ENCODE data around the gene PPP2R5D.

The PPP2R5D gene

DNA sequence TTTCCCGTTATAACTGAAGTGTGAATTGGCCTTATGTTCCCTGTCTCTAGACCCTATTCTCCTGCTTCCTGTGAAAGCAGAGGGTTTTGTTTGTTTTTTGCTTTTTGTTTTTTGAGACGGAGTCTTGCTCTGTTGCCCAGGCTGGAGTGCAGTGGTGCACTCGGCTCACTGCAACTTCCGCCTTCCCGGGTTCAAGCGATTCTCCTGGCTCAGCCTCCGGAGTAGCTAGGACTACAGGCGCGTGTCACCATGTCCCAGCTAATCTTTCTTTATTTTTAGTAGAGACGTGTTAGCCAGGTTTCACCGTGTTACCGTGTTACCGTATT lies 24.5 kb upstream of the PPP2R5D start:
- Histone ChIP-seq H3K9me2 (replicated peaks; ENCODE audit: control insufficient read depth, low read length) (no peaks in the 10 kb centered on the region), H3K36me3 (ENCODE audit: control insufficient read depth, low read length) (peaks cover 22% of the 10 kb centered on the region), H3K27me3 (ENCODE audit: control insufficient read depth, low read length) (no peaks in the 10 kb centered on the region), H4K20me1 (ENCODE audit: control insufficient read depth, insufficient read depth, low read depth, low read length) (no peaks in the 10 kb centered on the region), H3K79me2 (ENCODE audit: control insufficient read depth, low read length) (no peaks in the 10 kb centered on the region), H3K4me2 (ENCODE audit: low read length) (peak overlapping the region; percentile 64), H3K4me3 (ENCODE audit: low read length) (peak overlapping the region; percentile 54), H3K4me1 (ENCODE audit: control insufficient read depth, low read length) (peaks cover 16% of the 10 kb centered on the region), H3K9me3 (ENCODE audit: control insufficient read depth, insufficient read depth, low read length) (no peaks in the 10 kb centered on the region), H3K27ac (ENCODE audit: low read depth, low read length) (no peak overlapping the region), H3F3A (ENCODE audit: control insufficient read depth, insufficient read depth) (0 out of 2 replicates have a peak, but pooled peaks cover 5% of the 10 kb centered on the region)
- no peak for TF ChIP-seq EZH2phosphoT487 (IDR thresholded peaks at IDR 0.05; ENCODE audit: borderline replicate concordance, low read length)
- TF ChIP-seq, protein P1, sequence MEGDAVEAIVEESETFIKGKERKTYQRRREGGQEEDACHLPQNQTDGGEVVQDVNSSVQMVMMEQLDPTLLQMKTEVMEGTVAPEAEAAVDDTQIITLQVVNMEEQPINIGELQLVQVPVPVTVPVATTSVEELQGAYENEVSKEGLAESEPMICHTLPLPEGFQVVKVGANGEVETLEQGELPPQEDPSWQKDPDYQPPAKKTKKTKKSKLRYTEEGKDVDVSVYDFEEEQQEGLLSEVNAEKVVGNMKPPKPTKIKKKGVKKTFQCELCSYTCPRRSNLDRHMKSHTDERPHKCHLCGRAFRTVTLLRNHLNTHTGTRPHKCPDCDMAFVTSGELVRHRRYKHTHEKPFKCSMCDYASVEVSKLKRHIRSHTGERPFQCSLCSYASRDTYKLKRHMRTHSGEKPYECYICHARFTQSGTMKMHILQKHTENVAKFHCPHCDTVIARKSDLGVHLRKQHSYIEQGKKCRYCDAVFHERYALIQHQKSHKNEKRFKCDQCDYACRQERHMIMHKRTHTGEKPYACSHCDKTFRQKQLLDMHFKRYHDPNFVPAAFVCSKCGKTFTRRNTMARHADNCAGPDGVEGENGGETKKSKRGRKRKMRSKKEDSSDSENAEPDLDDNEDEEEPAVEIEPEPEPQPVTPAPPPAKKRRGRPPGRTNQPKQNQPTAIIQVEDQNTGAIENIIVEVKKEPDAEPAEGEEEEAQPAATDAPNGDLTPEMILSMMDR (IDR thresholded peaks at IDR 0.05; ENCODE audit: low read depth, low read length, poor library complexity, severe bottlenecking), result no peak

GRCh38 chr6:42960243-42961019 lies 23.9 kb upstream of the PPP2R5D start, which contains the start of gene GNMT:
Gene GNMT, plus strand, starts transcription at chr6:42960754. Its CDS starts 14 bp downstream, at chr6:42960768.
- Histone ChIP-seq H3K9me2 (replicated peaks; ENCODE audit: control insufficient read depth, low read length) (no peaks in the 10 kb centered on the region), H3K36me3 (ENCODE audit: control insufficient read depth, low read length) (peaks cover 27% of the 10 kb centered on the region), H3K9me3 (ENCODE audit: control insufficient read depth, insufficient read depth, low read length) (no peaks in the 10 kb centered on the region), H3K4me3 (ENCODE audit: low read length) (peak within 1 kb of the TSS; percentile 54), H3K4me1 (ENCODE audit: control insufficient read depth, low read length) (peaks cover 16% of the 10 kb centered on the region), H4K20me1 (ENCODE audit: control insufficient read depth, insufficient read depth, low read depth, low read length) (no peaks in the 10 kb centered on the region), H3K79me2 (ENCODE audit: control insufficient read depth, low read length) (no peaks in the 10 kb centered on the region), H3K27ac (ENCODE audit: low read depth, low read length) (no peak within 1 kb of the TSS), H3K27me3 (ENCODE audit: control insufficient read depth, low read length) (no peaks in the 10 kb centered on the region), H3K4me2 (ENCODE audit: low read length) (peak within 1 kb of the TSS; percentile 64), H3F3A (ENCODE audit: control insufficient read depth, insufficient read depth) (0 out of 2 replicates have a peak, but pooled peaks cover 5% of the 10 kb centered on the region)
- no peak for TF ChIP-seq EZH2phosphoT487 (IDR thresholded peaks at IDR 0.05; ENCODE audit: borderline replicate concordance, low read length)
- TF ChIP-seq, protein P1 (IDR thresholded peaks at IDR 0.05; ENCODE audit: low read depth, low read length, poor library complexity, severe bottlenecking), result no peak

- no peaks in the 10 kb centered on the region for H3K27me3 ChIP-seq (ENCODE audit: control insufficient read depth, low read length)
- H3K79me2 ChIP-seq (ENCODE audit: control insufficient read depth, low read length), result no peaks in the 10 kb centered on the region
- H3K36me3 ChIP-seq (ENCODE audit: control insufficient read depth, low read length), result peaks cover 33% of the 10 kb centered on the region
- H4K20me1 ChIP-seq (ENCODE audit: control insufficient read depth, insufficient read depth, low read depth, low read length), result no peaks in the 10 kb centered on the region; the same call in 1 of the 2 replicates
- H3K4me2 ChIP-seq (ENCODE audit: low read length), result peak overlapping the region; percentile 64
- H3K9me3 ChIP-seq (ENCODE audit: control insufficient read depth, insufficient read depth, low read length), result no peaks in the 10 kb centered on the region
- TF ChIP-seq EZH2phosphoT487 (IDR thresholded peaks at IDR 0.05; ENCODE audit: borderline replicate concordance, low read length), result no peak
- TF ChIP-seq, protein P1 (IDR thresholded peaks at IDR 0.05; ENCODE audit: low read depth, low read length, poor library complexity, severe bottlenecking), result no peak
- H3K4me1 ChIP-seq (ENCODE audit: control insufficient read depth, low read length), result peaks cover 16% of the 10 kb centered on the region
- peak overlapping the region; percentile 54; the same call in 1 of the 2 replicates for H3K4me3 ChIP-seq (ENCODE audit: low read length)
- no peak overlapping the region for H3K27ac ChIP-seq (ENCODE audit: low read depth, low read length)
- H3K9me2 ChIP-seq (replicated peaks; ENCODE audit: control insufficient read depth, low read length), result no peaks in the 10 kb centered on the region
- 0 out of 2 replicates have a peak, but pooled peaks cover 5% of the 10 kb centered on the region for H3F3A ChIP-seq (ENCODE audit: control insufficient read depth, insufficient read depth)
Observed at GRCh38 chr6:42961020-42961470, 23.3 kb upstream of the PPP2R5D start.

All from DOHH2 (cell line).